ENCODE measurements around the gene NPW.

- TF ChIP-seq, protein P1, sequence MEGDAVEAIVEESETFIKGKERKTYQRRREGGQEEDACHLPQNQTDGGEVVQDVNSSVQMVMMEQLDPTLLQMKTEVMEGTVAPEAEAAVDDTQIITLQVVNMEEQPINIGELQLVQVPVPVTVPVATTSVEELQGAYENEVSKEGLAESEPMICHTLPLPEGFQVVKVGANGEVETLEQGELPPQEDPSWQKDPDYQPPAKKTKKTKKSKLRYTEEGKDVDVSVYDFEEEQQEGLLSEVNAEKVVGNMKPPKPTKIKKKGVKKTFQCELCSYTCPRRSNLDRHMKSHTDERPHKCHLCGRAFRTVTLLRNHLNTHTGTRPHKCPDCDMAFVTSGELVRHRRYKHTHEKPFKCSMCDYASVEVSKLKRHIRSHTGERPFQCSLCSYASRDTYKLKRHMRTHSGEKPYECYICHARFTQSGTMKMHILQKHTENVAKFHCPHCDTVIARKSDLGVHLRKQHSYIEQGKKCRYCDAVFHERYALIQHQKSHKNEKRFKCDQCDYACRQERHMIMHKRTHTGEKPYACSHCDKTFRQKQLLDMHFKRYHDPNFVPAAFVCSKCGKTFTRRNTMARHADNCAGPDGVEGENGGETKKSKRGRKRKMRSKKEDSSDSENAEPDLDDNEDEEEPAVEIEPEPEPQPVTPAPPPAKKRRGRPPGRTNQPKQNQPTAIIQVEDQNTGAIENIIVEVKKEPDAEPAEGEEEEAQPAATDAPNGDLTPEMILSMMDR (IDR thresholded peaks at IDR 0.05), result no peak
- no peak for TF ChIP-seq POLR2A (IDR thresholded peaks at IDR 0.05)
These were observed 21.4 kb downstream of the NPW start for GRCh38 chr16:2040787-2041522.

Data from heart left ventricle (tissue), 13 donors.